ENCODE data around the gene MAMLD1. TPM values are rescaled to one million over a fixed set of nuclear protein-coding genes. Genes with fewer than 3 reads are reported as not detected.

The MAMLD1 gene
- polyA plus RNA-seq, 1 donor (not counting 4 experiments of a cell fraction or from before 2014, with no cell fraction given), result 0.98 TPM

- no peak for DNase-seq (ENCODE audit: low read depth, low spot score)
- Histone ChIP-seq H3K9me1 (ENCODE audit: control insufficient read depth, extremely low read depth, insufficient read depth, low read length) (no peaks in the 10 kb centered on the region), H3K9ac (ENCODE audit: control insufficient read depth, extremely low read depth, insufficient read depth, low read length) (no peak overlapping the region), H3K4me3 (ENCODE audit: control insufficient read depth in 2 of 3, extremely low read depth in 1 of 3, insufficient read depth in 2 of 3, low read depth in 1 of 3, low read length in 3 of 3) (no peak overlapping the region), H3K27ac (ENCODE audit: control insufficient read depth, insufficient read depth, low read length) (no peak overlapping the region), H3K27me3 (ENCODE audit: control insufficient read depth, extremely low read depth, insufficient read depth, low read length) (no peaks in the 10 kb centered on the region), H3K4me1 (ENCODE audit: control insufficient read depth, extremely low read depth, insufficient read depth, low read length) (peaks cover 3% of the 10 kb centered on the region), H3K9me3 (ENCODE audit: control insufficient read depth, low read depth, low read length) (no peaks in the 10 kb centered on the region), H3K79me2 (ENCODE audit: control insufficient read depth, insufficient read depth, low read length) (no peaks in the 10 kb centered on the region), H3K36me3 (ENCODE audit: control insufficient read depth in 2 of 2, extremely low read depth in 1 of 2, insufficient read depth in 2 of 2, low read length in 2 of 2) (no peaks in the 10 kb centered on the region), H4K20me1 (ENCODE audit: control insufficient read depth, extremely low read depth, insufficient read depth, low read length) (no peaks in the 10 kb centered on the region), H2AFZ (ENCODE audit: control insufficient read depth, low read length) (no peak overlapping the region), H3K4me2 (ENCODE audit: control insufficient read depth, extremely low read depth, insufficient read depth, low read depth, low read length) (no peak overlapping the region)
- dilution Hi-C loops (cut with MboI; ENCODE audit: extremely low pct_ligation_motif_present, low sequenced_read_pairs), result no loop called here
- TF ChIP-seq CTCF (optimal IDR thresholded peaks at IDR 0.05 in 1 of 3, IDR thresholded peaks at IDR 0.05 in 1 of 3, conservative IDR thresholded peaks at IDR 0.05 in 1 of 3; ENCODE audit: extremely low read depth in 1 of 3, insufficient read depth in 2 of 3, low read length in 3 of 3), result no peak
- TF ChIP-seq EZH2 (IDR thresholded peaks at IDR 0.05; ENCODE audit: low read length), result no peak
- no peak for FAIRE-seq
Observed at GRCh38 chrX:150477371-150477770, 114.3 kb downstream of the MAMLD1 start.

GRCh38 chrX:150478496-150479492 lies 115.7 kb downstream of the MAMLD1 start:
- Histone ChIP-seq H3K9ac (ENCODE audit: control insufficient read depth, extremely low read depth, insufficient read depth, low read length) (no peak overlapping the region), H3K79me2 (ENCODE audit: control insufficient read depth, insufficient read depth, low read length) (no peaks in the 10 kb centered on the region), H3K4me3 (ENCODE audit: control insufficient read depth in 2 of 3, extremely low read depth in 1 of 3, insufficient read depth in 2 of 3, low read depth in 1 of 3, low read length in 3 of 3) (no peak overlapping the region), H3K27ac (ENCODE audit: control insufficient read depth, insufficient read depth, low read length) (no peak overlapping the region), H3K4me1 (ENCODE audit: control insufficient read depth, extremely low read depth, insufficient read depth, low read length) (peaks cover 7% of the 10 kb centered on the region), H4K20me1 (ENCODE audit: control insufficient read depth, extremely low read depth, insufficient read depth, low read length) (no peaks in the 10 kb centered on the region), H2AFZ (ENCODE audit: control insufficient read depth, low read length) (no peak overlapping the region), H3K36me3 (ENCODE audit: control insufficient read depth in 2 of 2, extremely low read depth in 1 of 2, insufficient read depth in 2 of 2, low read length in 2 of 2) (no peaks in the 10 kb centered on the region), H3K27me3 (ENCODE audit: control insufficient read depth, extremely low read depth, insufficient read depth, low read length) (no peaks in the 10 kb centered on the region), H3K4me2 (ENCODE audit: control insufficient read depth, extremely low read depth, insufficient read depth, low read depth, low read length) (no peak overlapping the region), H3K9me1 (ENCODE audit: control insufficient read depth, extremely low read depth, insufficient read depth, low read length) (no peaks in the 10 kb centered on the region), H3K9me3 (ENCODE audit: control insufficient read depth, low read depth, low read length) (no peaks in the 10 kb centered on the region)
- FAIRE-seq (no peak), DNase-seq (ENCODE audit: low read depth, low spot score) (no peak)
- no peak for TF ChIP-seq CTCF (optimal IDR thresholded peaks at IDR 0.05 in 1 of 3, IDR thresholded peaks at IDR 0.05 in 1 of 3, conservative IDR thresholded peaks at IDR 0.05 in 1 of 3; ENCODE audit: extremely low read depth in 1 of 3, insufficient read depth in 2 of 3, low read length in 3 of 3)
- TF ChIP-seq EZH2 (IDR thresholded peaks at IDR 0.05; ENCODE audit: low read length), result no peak
- dilution Hi-C loops (cut with MboI; ENCODE audit: extremely low pct_ligation_motif_present, low sequenced_read_pairs), result no loop called here

All from keratinocyte (primary cell).